ENCODE measurements around the gene DLK2.

Gene DLK2

DNA sequence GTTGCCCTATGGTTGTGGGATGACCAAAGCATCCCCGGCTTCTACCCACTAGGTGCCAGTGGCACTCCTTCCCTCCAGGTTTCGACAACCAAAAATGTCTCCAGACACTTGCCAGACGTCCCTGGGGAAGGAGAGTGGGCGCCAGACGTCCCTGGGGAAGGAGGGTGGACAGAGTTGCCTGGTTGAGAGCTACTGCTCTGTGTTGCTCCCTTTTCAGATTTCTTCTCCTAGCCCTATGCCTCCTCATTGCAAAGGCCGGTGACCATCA is 41.7 kb upstream of the DLK2 start:
- H3K27ac ChIP-seq (ENCODE audit: low read depth, low read length, poor library complexity, severe bottlenecking): no peak overlapping the region
- no peaks in the 10 kb centered on the region for H3K27me3 ChIP-seq (ENCODE audit: insufficient read depth, low read length)
- no peak overlapping the region for H3K9ac ChIP-seq (ENCODE audit: low read length)
- H2AFZ ChIP-seq (ENCODE audit: low read length): no peak overlapping the region
- H3K4me1 ChIP-seq (ENCODE audit: insufficient read depth, low read length, severe bottlenecking): peaks cover 6% of the 10 kb centered on the region
- no peaks in the 10 kb centered on the region for H3K9me2 ChIP-seq (ENCODE audit: low read depth, low read length)
- H3K9me3 ChIP-seq (ENCODE audit: low read length): no peaks in the 10 kb centered on the region
- TF ChIP-seq CTCF (IDR thresholded peaks at IDR 0.05; ENCODE audit: low read length): no peak
- H3F3A ChIP-seq (ENCODE audit: insufficient read depth, low read length): no peaks in the 10 kb centered on the region
- no peak overlapping the region for H3K4me2 ChIP-seq (ENCODE audit: low read length)
- H3K36me3 ChIP-seq (ENCODE audit: insufficient read depth, low read length): peaks cover 21% of the 10 kb centered on the region; the same call in 1 of the 2 replicates
- no peak overlapping the region for H3K4me3 ChIP-seq (ENCODE audit: low read depth, low read length, poor library complexity, severe bottlenecking)
- H4K20me1 ChIP-seq (ENCODE audit: insufficient read depth, low read length): no peaks in the 10 kb centered on the region
- H3K79me2 ChIP-seq (ENCODE audit: insufficient read depth, low read length): no peaks in the 10 kb centered on the region

GRCh38 chr6:43496370-43497128 is 41.2 kb upstream of the DLK2 start:
- Histone ChIP-seq H3K4me2 (ENCODE audit: low read length) (no peak overlapping the region), H3K4me1 (ENCODE audit: insufficient read depth, low read length, severe bottlenecking) (peaks cover 6% of the 10 kb centered on the region), H3K9me2 (ENCODE audit: low read depth, low read length) (no peaks in the 10 kb centered on the region), H2AFZ (ENCODE audit: low read length) (no peak overlapping the region), H3F3A (ENCODE audit: insufficient read depth, low read length) (no peaks in the 10 kb centered on the region), H3K4me3 (ENCODE audit: low read depth, low read length, poor library complexity, severe bottlenecking) (no peak overlapping the region), H3K36me3 (ENCODE audit: insufficient read depth, low read length) (peaks cover 21% of the 10 kb centered on the region; the same call in 1 of the 2 replicates), H3K79me2 (ENCODE audit: insufficient read depth, low read length) (no peaks in the 10 kb centered on the region), H3K27me3 (ENCODE audit: insufficient read depth, low read length) (no peaks in the 10 kb centered on the region), H4K20me1 (ENCODE audit: insufficient read depth, low read length) (no peaks in the 10 kb centered on the region), H3K27ac (ENCODE audit: low read depth, low read length, poor library complexity, severe bottlenecking) (no peak overlapping the region), H3K9ac (ENCODE audit: low read length) (no peak overlapping the region), H3K9me3 (ENCODE audit: low read length) (no peaks in the 10 kb centered on the region)
- TF ChIP-seq EZH2 (IDR thresholded peaks at IDR 0.05; ENCODE audit: borderline replicate concordance, low read length): no peak
- peak; percentile 47 for TF ChIP-seq CTCF (IDR thresholded peaks at IDR 0.05; ENCODE audit: low read length)

- no peaks in the 10 kb centered on the region for H3K9me2 ChIP-seq (ENCODE audit: low read depth, low read length)
- H3K36me3 ChIP-seq (ENCODE audit: insufficient read depth, low read length): peaks cover 15% of the 10 kb centered on the region; the same call in 1 of the 2 replicates
- H2AFZ ChIP-seq (ENCODE audit: low read length): no peak overlapping the region
- no peak overlapping the region for H3K9ac ChIP-seq (ENCODE audit: low read length)
- no peak overlapping the region for H3K27ac ChIP-seq (ENCODE audit: low read depth, low read length, poor library complexity, severe bottlenecking)
- H3K79me2 ChIP-seq (ENCODE audit: insufficient read depth, low read length): no peaks in the 10 kb centered on the region
- no peaks in the 10 kb centered on the region for H3K9me3 ChIP-seq (ENCODE audit: low read length)
- no peak overlapping the region for H3K4me3 ChIP-seq (ENCODE audit: low read depth, low read length, poor library complexity, severe bottlenecking)
- H3K4me2 ChIP-seq (ENCODE audit: low read length): no peak overlapping the region
- TF ChIP-seq EZH2 (IDR thresholded peaks at IDR 0.05; ENCODE audit: borderline replicate concordance, low read length) (no peak), CTCF (IDR thresholded peaks at IDR 0.05; ENCODE audit: low read length) (no peak)
- H3K4me1 ChIP-seq (ENCODE audit: insufficient read depth, low read length, severe bottlenecking): peaks cover 6% of the 10 kb centered on the region
- H3K27me3 ChIP-seq (ENCODE audit: insufficient read depth, low read length): no peaks in the 10 kb centered on the region
- no peaks in the 10 kb centered on the region for H4K20me1 ChIP-seq (ENCODE audit: insufficient read depth, low read length)
- no peaks in the 10 kb centered on the region for H3F3A ChIP-seq (ENCODE audit: insufficient read depth, low read length)
Measured at GRCh38 chr6:43495409-43495941, 40.1 kb upstream of the DLK2 start.
